GM18519 (cell line): ENCODE data around the gene GRAP.

Experiments
- ATAC-seq: cut with Tn5 transposase; IDR thresholded peaks from one replicate; pipeline ENCODE4 v1.9.1; 2021; ENCODE audit warnings: mild to moderate bottlenecking, moderate library complexity; ENCODE audit not compliant: unreplicated experiment, low FRiP score

Gene GRAP

DNA sequence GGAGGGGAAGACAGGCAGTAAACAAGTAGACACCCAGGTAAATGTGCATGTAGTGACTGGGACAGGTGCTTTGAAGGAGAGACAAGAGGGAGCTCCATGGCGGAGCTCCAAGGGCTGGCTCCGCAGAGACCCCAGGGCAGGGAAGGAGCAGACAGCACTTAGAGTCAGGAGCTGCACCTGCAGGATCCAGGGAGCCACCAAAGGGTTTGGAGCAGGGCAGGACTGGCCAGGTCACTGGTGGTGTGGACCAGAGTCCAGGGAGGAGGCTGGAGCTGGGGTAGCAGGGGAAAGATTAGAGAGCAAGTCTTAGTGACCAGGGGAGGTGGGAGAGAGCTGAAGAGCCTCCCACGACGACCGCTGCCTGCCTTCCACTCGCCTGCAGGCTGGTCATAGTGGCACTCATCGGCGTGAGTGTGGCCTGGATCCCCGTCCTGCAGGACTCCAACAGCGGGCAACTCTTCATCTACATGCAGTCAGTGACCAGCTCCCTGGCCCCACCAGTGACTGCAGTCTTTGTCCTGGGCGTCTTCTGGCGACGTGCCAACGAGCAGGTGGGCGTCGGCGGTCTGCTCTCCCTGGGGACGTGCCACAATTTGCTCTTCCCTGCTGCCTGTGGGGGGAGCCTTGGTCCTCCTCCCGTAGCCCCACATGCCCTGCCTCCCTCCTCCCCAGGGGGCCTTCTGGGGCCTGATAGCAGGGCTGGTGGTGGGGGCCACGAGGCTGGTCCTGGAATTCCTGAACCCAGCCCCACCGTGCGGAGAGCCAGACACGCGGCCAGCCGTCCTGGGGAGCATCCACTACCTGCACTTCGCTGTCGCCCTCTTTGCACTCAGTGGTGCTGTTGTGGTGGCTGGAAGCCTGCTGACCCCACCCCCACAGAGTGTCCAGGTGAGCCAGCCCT is 27.5 kb downstream of the GRAP start:
- no peak for ATAC-seq

DNA sequence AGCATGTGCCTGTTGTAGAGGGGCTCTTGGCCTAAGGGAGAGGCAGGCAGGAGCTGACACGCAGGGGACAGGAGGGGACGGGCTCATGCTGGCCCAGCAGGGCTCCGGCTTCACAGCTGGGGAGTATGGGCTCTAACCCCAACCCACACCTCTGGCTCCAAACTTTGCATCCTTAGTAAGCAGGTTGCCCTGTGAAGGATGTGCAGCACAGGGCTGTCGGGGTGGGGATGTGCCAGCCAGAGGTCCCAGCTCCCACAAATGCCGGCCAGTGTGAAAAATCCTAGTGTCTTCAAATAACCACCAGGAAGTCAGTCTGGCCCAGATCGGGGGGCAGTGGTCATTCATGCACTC is 28.2 kb downstream of the GRAP start:
- no peak for ATAC-seq

DNA sequence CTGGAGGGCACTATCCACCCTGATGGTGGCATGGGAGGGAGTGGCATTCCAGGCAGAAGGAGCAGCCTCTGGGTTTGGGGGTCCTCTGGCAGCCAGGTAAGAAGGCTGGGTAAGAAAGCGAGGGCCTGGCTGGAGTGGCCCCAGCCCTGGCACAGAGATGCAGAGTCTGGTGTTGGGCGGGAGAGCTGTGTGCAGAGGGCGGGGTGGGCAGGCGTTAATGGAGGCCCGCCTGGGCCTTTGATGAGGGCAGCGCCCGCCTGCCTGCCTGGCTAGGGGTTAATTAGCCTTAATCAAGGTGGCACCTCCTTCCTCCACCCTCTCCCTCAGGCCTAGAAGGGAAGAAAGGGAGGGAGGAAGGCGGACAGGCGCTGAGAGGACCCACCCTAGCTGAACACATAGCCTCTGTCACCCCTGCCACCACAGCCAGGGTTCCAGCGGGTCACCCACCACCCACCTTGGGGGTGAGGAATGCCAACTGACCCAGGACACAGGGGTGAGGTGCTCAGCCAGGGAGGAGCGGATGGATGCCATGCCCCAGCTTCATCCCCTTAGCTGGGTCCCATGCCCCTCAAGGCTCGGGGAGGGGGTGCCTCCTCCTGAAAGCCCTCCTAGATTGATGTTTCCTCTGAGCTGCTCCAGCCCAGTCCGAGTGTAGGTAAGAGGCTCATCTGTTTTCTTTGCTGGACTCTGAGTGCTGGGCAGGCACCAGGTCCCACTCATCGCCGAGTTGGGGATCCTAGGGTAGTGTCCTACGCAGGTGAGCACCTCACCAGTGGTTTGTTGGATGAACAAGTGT is 28.8 kb downstream of the GRAP start:
- no peak for ATAC-seq

DNA sequence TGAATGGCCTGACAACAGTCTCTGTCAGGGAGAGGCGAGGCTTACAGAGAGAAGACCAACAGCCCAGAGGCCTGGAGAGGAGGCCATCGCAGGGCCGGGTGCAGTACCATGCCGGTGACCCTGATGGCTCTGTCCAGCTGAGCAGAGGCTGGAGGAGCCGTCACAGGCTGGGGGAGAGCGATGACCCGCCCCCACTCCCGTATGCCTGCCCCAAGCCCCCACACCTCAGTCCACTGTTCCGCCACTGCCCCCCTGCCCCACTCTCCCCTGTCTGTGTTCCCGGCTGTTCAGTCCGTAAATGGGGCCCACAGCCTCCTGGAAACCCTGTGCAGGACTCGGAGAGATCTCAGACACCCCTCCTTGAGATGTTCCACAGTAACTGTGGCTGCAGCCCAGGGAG is 29.4 kb downstream of the GRAP start:
- ATAC-seq: no peak

DNA sequence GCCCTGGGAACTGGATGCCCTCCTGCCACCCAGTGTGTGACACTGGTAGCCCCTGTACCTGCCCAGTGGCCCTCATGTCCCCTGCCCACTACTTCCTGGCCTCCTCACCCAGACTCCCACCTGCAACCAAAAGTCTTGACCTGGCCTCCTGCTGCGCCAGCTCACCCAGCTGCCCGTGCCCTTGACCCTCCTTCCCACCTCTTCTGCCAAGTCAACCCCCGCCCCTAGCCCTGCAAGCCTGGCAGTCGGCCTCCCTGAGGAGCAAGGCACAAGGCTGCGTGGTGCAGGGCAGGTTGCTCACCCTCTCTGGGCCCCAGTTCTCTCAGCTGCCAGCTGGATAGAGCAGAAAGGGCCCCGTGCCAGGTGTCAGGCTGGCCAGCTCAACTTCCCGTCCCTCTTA is 29.9 kb downstream of the GRAP start:
- ATAC-seq: no peak

DNA sequence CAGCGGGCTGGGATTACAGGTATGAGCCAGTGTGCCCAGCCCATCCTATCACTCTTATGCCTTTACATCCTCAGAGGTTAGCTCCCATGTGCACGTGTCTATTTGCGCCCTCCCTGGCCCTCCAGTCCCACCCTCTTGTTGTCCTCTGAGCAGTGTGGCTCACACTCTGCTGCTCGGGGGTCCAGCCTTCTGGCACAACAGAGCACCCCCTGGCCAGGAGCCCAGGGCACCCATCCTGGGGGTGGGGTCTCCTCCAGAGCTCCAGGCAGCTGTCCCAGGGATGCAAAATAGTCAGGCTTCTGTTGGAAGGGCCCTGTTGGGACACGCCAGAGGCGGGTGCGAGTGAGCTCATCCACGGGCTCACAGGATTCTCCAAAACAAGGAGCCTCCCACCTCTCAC is 30.5 kb downstream of the GRAP start:
- ATAC-seq: no peak

DNA sequence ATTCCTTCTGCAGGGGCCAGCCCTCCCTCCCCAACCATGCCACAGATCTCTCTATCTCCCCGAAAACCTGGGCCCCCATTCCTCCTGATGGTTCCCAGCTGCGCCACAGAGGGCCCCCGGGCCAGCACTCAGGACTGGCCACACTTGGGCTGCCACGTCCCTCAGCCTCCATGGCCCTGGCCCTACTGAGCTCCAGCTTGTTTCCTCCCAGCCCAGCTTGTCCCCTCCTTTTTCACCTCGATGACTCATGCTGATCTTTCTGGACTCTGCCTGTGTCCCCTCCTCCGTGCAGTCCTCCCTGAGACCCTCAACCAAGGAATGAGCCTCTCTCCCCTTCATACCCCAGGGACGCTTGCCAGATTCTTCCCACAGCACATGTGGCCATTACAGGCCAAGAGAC is 31.3 kb downstream of the GRAP start:
- no peak for ATAC-seq

DNA sequence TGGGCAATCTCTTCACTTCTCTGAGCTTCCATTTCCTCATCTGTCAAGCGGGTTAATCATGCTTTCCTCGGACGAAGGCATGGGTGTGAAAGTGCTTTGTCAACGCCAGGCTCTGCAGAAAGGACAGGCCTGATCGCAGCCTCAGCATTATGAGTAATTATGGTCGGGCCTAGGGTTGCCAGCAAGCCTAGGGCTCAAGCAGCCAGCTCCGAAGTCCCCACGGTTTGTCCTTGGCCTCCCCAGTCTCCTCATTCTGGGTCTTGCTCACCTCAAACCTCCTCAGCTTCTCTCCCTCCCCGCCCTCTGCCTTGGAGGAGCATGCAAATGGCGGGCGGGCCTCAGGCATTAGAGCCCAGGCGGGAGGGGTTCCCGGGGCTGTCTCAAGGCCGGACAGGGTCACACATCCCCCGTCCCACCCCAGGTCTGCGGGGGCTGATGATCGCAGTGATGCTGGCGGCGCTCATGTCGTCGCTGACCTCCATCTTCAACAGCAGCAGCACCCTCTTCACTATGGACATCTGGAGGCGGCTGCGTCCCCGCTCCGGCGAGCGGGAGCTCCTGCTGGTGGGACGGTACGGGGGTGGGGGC is 32.0 kb downstream of the GRAP start:
- ATAC-seq: no peak

DNA sequence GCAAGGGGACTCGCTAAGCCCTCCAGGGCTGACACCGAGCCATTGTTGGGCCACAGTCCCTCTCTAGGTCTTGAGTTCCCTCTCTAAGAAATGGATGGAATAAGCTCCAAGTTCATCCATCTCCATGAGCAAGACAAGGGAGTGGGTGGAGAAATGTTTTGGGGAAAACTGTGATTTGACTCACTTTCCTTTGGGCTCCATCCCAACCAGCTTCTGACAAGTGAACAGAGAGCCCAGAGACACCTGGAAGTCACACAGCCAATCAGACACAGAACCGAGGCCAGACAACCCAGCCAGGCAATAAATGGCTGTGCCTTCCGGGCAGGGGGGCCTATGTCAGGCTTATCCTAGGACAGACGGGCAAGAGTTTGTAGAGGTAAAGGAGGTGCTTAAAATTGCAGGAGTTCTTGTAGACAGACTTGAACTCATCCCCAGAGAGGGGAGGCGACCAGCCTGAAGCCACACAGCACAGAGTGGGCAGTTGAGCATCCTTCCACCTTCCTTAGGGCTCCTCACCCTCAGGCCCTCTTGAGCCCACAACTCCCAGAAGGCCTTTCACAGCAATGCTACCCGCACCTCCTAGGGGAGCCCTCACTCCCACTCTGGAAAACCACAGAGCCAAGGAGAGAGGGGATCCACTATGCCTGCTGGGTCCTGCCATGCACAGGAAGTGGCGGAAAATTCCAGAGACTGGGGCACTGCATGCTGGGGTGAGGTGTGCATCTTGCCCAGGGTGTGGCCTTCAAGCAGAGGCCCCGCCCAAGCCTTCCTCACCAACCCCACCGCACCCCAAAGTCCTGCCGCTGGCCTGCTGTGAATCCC is 32.7 kb downstream of the GRAP start:
- ATAC-seq: no peak

DNA sequence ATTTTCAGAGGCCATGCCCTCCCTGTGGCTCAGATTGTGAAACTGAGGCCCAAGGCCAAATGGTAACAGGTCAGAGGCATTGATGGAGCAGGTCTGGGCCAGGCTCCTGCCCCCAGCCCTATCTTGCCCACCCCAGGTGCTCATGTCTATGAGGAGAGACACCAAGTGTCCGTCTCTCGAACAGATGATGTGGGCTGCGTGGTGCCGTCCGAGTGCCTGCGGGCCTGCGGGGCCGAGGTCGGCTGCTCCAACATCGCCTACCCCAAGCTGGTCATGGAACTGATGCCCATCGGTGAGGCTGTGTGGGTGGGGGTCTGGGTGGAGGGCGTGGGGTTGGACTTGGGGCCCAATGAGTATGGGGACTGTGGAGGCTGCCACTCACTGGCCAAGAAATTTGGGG is 33.5 kb downstream of the GRAP start:
- ATAC-seq: no peak

DNA sequence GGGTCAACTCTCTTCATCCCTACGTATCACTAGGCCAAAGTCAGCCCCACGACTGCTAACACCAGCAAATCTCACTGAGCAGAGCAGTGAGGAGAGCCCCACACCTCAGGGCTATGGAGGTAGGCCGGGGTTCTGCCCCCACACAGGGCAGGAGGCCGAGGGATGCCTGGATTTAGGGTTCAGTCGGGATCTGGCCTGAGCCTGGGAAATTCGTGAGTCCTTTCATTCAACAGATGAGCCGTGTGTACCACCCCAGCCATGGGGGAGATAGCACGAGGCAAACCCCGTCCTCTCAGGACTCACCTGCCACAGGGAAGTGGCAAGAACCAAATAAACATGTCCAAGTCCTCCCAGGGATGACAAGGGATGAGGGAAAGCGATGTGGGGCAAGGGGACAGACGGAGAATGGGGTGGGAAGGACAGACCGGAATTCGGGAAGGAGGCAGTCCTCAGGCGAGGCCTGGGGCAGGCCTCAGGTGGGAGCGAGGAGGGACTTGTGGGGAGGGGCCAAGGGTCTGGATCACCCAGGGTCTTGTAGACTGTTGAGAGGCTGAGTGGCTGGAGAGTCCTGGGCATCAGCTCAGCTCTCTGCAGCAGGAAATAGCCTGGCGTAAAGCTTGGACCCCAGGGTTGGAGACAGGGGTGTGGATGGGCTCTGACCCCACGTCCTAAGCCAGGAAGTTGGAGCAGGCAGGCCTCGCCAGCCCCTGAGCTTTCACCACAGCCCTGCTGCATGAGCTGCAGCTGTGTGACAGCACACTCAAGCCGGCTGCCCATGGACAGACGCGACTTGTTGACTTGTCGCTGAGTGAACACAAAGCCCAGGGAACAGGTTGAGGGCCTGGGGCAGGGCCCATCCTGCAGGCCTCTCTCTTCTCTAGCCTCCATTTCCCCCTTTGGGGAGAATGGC is 34.3 kb downstream of the GRAP start:
- no peak for ATAC-seq

DNA sequence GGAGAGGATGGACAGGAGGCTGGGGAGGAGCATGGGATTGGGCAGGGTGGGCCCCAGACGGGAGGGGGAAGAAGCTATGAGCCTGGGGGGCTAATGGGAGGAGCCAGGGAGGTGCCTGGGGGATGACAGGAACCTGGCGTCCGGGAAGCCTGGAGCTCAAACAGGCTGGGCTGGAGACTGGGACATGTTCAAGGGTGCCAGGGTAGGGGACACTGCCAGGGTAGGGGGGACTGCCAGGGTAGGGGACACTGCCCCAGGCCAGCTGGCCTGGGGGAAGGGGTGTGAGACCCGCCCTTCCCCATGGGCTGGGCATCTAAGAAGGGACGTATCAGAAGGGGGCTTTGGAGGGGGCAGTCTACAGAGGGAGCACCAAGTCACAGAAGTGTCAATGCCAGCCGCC is 35.2 kb downstream of the GRAP start:
- ATAC-seq: no peak

DNA sequence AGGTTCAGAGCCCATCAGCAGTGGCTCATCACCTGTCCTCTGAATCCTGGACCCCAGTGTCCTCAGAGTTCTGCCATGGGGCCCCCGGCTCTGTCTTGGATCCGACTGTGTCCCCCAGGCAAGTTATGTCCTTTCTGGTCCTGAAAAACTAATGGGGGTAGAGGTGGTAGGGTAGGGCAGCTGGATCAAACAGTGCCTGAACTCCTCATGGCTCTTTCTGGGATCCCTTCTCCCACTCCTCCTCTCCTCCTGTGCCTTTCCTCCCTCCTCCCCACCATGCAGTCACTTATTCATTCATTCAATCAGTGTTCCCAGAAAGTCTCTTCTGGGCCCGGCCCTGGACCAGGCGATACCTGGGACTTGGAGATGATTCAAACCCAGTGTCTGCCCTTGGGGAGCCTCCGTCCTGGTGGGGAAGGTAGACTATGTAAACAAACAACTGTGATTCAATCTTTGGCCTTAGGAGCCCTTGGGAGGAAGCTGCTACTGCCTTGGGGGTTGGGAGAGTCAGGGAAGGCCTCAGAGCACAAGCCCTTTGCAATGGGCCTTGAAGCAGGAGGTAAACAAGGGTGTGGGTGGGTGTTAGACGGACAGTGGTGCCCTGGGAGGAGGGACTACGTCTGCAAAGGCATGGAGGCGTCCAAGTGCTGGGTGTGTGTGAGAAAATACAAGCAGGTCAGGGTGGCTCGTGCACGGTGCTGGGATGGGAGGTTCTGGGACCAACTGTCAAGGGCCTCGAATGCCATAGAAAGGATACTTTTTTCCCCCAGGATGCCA is 35.8 kb downstream of the GRAP start:
- no peak for ATAC-seq

DNA sequence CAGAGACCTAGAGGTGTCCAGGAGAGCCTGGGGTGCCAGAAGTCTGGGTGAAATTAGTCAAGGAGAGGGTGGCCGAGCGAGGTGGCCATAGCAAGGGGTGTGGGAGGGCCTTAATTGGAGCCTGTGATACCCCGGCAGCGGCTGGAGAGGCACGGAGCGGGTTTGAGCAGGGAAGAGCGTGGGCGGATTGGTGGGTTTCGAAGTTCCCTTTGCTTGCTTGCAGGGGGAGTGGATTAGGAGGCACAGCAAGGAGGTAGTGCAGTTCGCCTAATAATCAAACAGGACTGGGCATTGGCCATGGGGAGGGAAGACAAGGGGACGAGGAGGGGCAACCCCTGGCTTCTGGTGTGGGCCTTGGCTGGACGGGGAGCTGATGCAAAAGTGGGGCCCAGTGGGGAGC is 36.8 kb downstream of the GRAP start:
- no peak for ATAC-seq

DNA sequence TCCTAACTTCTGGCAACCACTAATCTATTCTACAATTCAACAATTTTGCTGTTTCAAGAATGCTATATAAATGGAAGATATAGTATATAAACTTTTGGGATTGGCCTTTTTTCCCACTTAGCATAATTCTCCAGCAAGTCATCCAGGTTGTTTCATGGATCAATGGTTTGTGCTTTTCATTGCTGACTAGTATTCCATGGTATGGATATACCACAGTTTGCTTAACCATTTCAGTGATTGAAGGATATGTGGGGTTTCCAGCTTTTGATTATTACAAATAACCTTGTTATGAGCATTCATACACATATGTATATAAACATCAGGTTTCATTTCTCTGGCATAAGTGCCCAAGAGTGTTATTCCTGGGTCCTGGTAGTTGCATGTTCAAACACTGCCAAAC is 40.1 kb downstream of the GRAP start:
- ATAC-seq: no peak

DNA sequence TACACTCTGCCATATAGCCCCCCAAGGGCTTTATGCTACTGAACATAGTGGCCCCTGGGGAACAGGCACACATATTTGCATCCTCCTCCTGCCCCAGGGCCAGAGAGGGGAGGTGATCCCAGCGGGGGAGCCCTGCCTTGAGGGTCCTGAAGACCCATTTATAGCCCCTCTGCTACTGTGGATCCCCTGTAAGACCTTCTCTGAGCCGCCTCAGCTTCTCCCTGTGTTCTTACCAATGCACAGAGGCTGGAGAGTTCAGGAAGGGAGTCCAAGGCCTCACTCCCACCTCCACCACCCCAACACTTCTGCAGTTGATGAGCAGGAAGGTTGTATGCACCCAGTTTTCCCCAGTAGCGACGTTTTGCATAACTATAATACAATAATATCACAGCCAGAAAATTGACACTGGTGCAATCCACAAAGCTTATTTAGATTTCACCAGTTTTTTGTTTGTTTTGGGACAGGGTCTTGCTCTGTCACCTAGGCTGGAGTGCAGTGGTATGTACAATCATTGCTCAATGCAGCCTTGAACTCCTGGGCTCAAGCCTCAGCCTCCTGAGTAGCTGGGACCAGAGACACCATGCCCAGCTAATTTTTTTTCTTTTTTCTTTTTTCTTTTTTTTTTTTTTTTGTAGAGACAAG is 40.8 kb downstream of the GRAP start:
- no peak for ATAC-seq

DNA sequence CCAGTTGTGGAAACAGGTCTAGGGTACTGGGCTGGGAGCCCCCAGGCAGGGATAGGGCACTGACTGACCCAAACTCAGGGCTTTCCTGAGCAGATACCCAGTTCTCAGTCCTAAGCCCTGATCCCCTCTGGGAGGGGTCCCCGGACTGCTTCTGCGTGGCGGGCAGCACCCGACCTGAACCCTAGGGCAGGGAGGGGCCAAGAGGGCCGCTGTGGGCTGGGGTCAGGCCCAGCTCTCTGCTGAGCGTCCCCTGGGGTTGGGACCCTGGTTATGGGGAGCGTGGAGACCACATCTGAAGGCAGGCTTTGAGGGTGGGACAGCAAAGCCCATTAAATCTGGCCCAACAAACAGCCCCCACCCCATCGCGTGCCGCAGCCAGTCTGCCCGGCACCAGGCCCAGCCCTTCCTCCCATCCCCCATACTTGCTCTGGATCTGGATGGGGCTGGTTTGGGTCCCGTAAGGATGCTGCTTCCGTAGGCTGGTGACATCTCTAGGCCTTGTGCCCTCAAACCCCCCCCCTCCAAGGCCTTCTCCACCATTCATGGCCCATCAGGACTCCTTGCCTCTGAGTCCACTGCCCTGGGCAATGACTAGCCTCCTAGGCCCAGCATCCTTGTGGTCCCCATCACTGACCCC is 41.5 kb downstream of the GRAP start:
- no peak for ATAC-seq
